ENCODE measurements around the gene IFNAR1.

The IFNAR1 gene

GRCh38 chr21:33324291-33325221, at the start of gene IFNAR1:
IFNAR1 (plus strand) TSS chr21:33324970; CDS start chr21:33325056, 86 bp downstream.
- Histone ChIP-seq H3K9me3 (no peaks in the 10 kb centered on the region), H3K27me3 (ENCODE audit: low read depth) (peaks cover 3% of the 10 kb centered on the region; the same call in 1 of the 2 replicates), H3K4me1 (peaks cover 12% of the 10 kb centered on the region), H3K36me3 (replicated peaks) (no peaks in the 10 kb centered on the region), H3K4me3 (peak within 1 kb of the TSS; percentile 90)
- in situ Hi-C loops (cut with MboI; ENCODE audit: low sequenced_read_pairs): no loop called here
- peak; percentile 96 to 99 for DNase-seq (ENCODE audit: low spot score in 2 of 2)

- no peak for DNase-seq (ENCODE audit: low spot score in 2 of 2)
- in situ Hi-C loops (cut with MboI; ENCODE audit: low sequenced_read_pairs): no loop called here
- H3K9me3 ChIP-seq: no peaks in the 10 kb centered on the region
- H3K27me3 ChIP-seq (ENCODE audit: low read depth): no peaks in the 10 kb centered on the region
- no peaks in the 10 kb centered on the region for H3K4me1 ChIP-seq
- H3K4me3 ChIP-seq: no peak overlapping the region
- H3K36me3 ChIP-seq (replicated peaks): peaks cover 3% of the 10 kb centered on the region; the same call in 1 of the 2 replicates
Observed at GRCh38 chr21:33278721-33279120, 46.0 kb upstream of the IFNAR1 start.

GRCh38 chr21:33279330-33279820, 45.4 kb upstream of the IFNAR1 start:
- Histone ChIP-seq H3K9me3 (no peaks in the 10 kb centered on the region), H3K4me3 (no peak overlapping the region), H3K36me3 (replicated peaks) (peaks cover 3% of the 10 kb centered on the region; the same call in 1 of the 2 replicates), H3K4me1 (no peaks in the 10 kb centered on the region), H3K27me3 (ENCODE audit: low read depth) (no peaks in the 10 kb centered on the region)
- no peak for DNase-seq (ENCODE audit: low spot score in 2 of 2)
- in situ Hi-C loops (cut with MboI; ENCODE audit: low sequenced_read_pairs): no loop called here

- no peak for DNase-seq (ENCODE audit: low spot score in 2 of 2)
- H3K27me3 ChIP-seq (ENCODE audit: low read depth): no peaks in the 10 kb centered on the region
- in situ Hi-C loops (cut with MboI; ENCODE audit: low sequenced_read_pairs): no loop called here
- no peaks in the 10 kb centered on the region; the same call in 1 of the 2 replicates for H3K4me1 ChIP-seq
- H3K4me3 ChIP-seq: no peak overlapping the region
- no peaks in the 10 kb centered on the region for H3K9me3 ChIP-seq
- H3K36me3 ChIP-seq (replicated peaks): peaks cover 5% of the 10 kb centered on the region
Observed at GRCh38 chr21:33281096-33281652, 43.6 kb upstream of the IFNAR1 start.

GRCh38 chr21:33283203-33283602, 41.6 kb upstream of the IFNAR1 start:
- Histone ChIP-seq H3K4me3 (no peak overlapping the region), H3K27me3 (ENCODE audit: low read depth) (no peaks in the 10 kb centered on the region), H3K4me1 (peaks cover 5% of the 10 kb centered on the region), H3K36me3 (replicated peaks) (peaks cover 5% of the 10 kb centered on the region), H3K9me3 (no peaks in the 10 kb centered on the region)
- no peak for DNase-seq (ENCODE audit: low spot score in 2 of 2)
- in situ Hi-C loops (cut with MboI; ENCODE audit: low sequenced_read_pairs): no loop called here

GRCh38 chr21:33286076-33286475, 38.7 kb upstream of the IFNAR1 start:
- in situ Hi-C loops (cut with MboI; ENCODE audit: low sequenced_read_pairs): no loop called here

GRCh38 chr21:33286600-33287456, 37.9 kb upstream of the IFNAR1 start:
- H3K4me3 ChIP-seq: no peak overlapping the region
- H3K9me3 ChIP-seq: no peaks in the 10 kb centered on the region
- H3K4me1 ChIP-seq: peaks cover 5% of the 10 kb centered on the region
- in situ Hi-C loops (cut with MboI; ENCODE audit: low sequenced_read_pairs): no loop called here
- H3K27me3 ChIP-seq (ENCODE audit: low read depth): no peaks in the 10 kb centered on the region
- DNase-seq (ENCODE audit: low spot score in 2 of 2): peak; percentile 21 to 48
- H3K36me3 ChIP-seq (replicated peaks): peaks cover 5% of the 10 kb centered on the region

More at GRCh38 chr21:33286076-33286475, 38.7 kb upstream of the IFNAR1 start:
- Histone ChIP-seq H3K4me3 (no peak overlapping the region), H3K9me3 (no peaks in the 10 kb centered on the region), H3K27me3 (ENCODE audit: low read depth) (no peaks in the 10 kb centered on the region), H3K36me3 (replicated peaks) (peaks cover 5% of the 10 kb centered on the region), H3K4me1 (peaks cover 5% of the 10 kb centered on the region)
- no peak for DNase-seq (ENCODE audit: low spot score in 2 of 2)

- Histone ChIP-seq H3K4me3 (no peak overlapping the region), H3K27me3 (ENCODE audit: low read depth) (no peaks in the 10 kb centered on the region), H3K9me3 (no peaks in the 10 kb centered on the region), H3K36me3 (replicated peaks) (peaks cover 5% of the 10 kb centered on the region), H3K4me1 (peaks cover 5% of the 10 kb centered on the region)
- DNase-seq (ENCODE audit: low spot score in 2 of 2): no peak
- in situ Hi-C loops (cut with MboI; ENCODE audit: low sequenced_read_pairs): no loop called here
Observed at GRCh38 chr21:33289199-33289819, 35.5 kb upstream of the IFNAR1 start.

GRCh38 chr21:33290441-33290840, 34.3 kb upstream of the IFNAR1 start:
- Histone ChIP-seq H3K4me1 (peaks cover 5% of the 10 kb centered on the region), H3K36me3 (replicated peaks) (peaks cover under 1% of the 10 kb centered on the region; the same call in 1 of the 2 replicates), H3K27me3 (ENCODE audit: low read depth) (no peaks in the 10 kb centered on the region), H3K9me3 (no peaks in the 10 kb centered on the region), H3K4me3 (no peak overlapping the region)
- in situ Hi-C loops (cut with MboI; ENCODE audit: low sequenced_read_pairs): no loop called here
- DNase-seq (ENCODE audit: low spot score in 2 of 2): no peak

GRCh38 chr21:33291686-33292085, 33.1 kb upstream of the IFNAR1 start:
- in situ Hi-C loops (cut with MboI; ENCODE audit: low sequenced_read_pairs): no loop called here
- peaks cover 5% of the 10 kb centered on the region for H3K4me1 ChIP-seq
- no peaks in the 10 kb centered on the region for H3K27me3 ChIP-seq (ENCODE audit: low read depth)
- H3K4me3 ChIP-seq: no peak overlapping the region
- no peaks in the 10 kb centered on the region for H3K9me3 ChIP-seq
- DNase-seq (ENCODE audit: low spot score in 2 of 2): no peak
- H3K36me3 ChIP-seq (replicated peaks): no peaks in the 10 kb centered on the region

GRCh38 chr21:33292724-33293123, 32.0 kb upstream of the IFNAR1 start:
- in situ Hi-C loops (cut with MboI; ENCODE audit: low sequenced_read_pairs): no loop called here
- Histone ChIP-seq H3K36me3 (replicated peaks) (no peaks in the 10 kb centered on the region), H3K27me3 (ENCODE audit: low read depth) (no peaks in the 10 kb centered on the region), H3K9me3 (no peaks in the 10 kb centered on the region), H3K4me3 (no peak overlapping the region), H3K4me1 (no peaks in the 10 kb centered on the region)
- no peak for DNase-seq (ENCODE audit: low spot score in 2 of 2)

- Histone ChIP-seq H3K4me1 (no peaks in the 10 kb centered on the region), H3K36me3 (replicated peaks) (no peaks in the 10 kb centered on the region), H3K9me3 (no peaks in the 10 kb centered on the region), H3K27me3 (ENCODE audit: low read depth) (no peaks in the 10 kb centered on the region), H3K4me3 (no peak overlapping the region)
- in situ Hi-C loops (cut with MboI; ENCODE audit: low sequenced_read_pairs): no loop called here
- DNase-seq (ENCODE audit: low spot score in 2 of 2): no peak
Observed at GRCh38 chr21:33293136-33293535, 31.6 kb upstream of the IFNAR1 start.

GRCh38 chr21:33293811-33294216, 31.0 kb upstream of the IFNAR1 start:
- Histone ChIP-seq H3K36me3 (replicated peaks) (no peaks in the 10 kb centered on the region), H3K4me3 (no peak overlapping the region), H3K27me3 (ENCODE audit: low read depth) (no peaks in the 10 kb centered on the region), H3K4me1 (no peaks in the 10 kb centered on the region), H3K9me3 (no peaks in the 10 kb centered on the region)
- in situ Hi-C loops (cut with MboI; ENCODE audit: low sequenced_read_pairs): no loop called here
- DNase-seq (ENCODE audit: low spot score in 2 of 2): no peak
